NCI-H524 treated with DMSO at 0.1 percent for 48 hours (cell line): Measurements from ENCODE around the gene ADAMTS15.

ENCODE experiments used
- DNase-seq: peaks from one replicate; lab custom pipeline; 2025; lab: John Stamatoyannopoulos, UW

Gene ADAMTS15

DNA sequence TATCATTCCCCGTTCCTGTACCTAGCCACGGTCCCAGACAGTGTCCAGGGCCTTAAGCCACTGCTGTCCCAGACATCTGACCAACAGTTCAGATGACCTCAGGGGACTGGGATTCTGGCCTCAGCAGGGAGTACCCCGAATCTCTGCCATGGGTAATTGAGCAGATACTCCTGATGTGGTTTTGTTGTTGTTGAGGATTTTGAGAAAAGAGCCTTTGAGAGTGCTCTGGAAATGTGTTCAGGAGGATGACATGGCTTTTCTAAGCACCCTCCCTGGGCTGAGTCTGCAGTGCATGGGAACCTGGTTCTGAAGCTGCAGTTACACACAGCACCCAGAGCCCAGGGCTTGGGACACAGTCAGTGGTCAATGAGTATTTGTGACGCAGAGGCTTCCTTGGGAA lies 30.4 kb downstream of the ADAMTS15 start:
- DNase-seq = no peak

- DNase-seq = no peak
These were observed 31.7 kb downstream of the ADAMTS15 start for GRCh38 chr11:130480186-130480585.

DNA sequence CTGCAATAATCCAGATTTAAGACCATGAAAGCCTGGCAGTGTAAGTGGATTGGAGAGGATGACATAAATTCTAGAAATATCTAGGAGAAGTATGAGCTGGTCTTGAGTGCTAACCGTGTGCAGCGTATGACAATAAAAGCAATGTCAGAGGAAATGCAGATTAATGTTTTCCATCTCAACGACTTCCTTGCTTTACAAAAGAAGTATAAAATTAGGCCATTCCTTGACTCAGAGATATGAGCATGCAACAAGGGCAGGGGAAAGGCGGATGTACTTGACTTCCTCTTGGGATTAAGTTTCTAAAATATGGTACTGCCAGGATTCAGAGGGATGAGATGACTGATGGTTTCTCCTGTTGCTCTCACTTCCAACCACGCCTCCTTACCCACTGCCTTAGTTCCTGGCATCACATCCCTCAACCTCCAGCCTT lies 32.3 kb downstream of the ADAMTS15 start:
- DNase-seq = no peak

GRCh38 chr11:130483124-130483523 lies 34.7 kb downstream of the ADAMTS15 start:
- DNase-seq = no peak

DNA sequence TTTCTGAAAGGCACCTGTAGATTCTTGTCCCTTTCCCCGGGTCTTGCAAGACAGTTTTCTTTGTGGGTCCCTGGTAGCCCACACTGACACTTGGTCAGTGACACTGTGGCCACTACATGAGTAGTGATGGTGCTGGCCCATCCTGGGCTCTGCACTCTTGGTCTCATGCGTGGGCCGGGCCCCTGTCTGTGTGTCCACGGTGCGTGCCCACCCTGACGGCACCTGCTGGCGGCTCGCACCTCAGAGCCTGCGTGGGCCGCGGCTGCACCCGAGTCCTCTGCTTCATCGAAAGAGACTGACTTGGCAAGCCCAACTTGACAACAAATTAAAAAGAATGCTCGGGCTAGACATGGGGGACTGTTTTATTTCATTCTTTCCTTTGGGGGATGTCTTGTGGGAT lies 37.5 kb downstream of the ADAMTS15 start:
- no peak for DNase-seq

GRCh38 chr11:130486391-130486836 lies 38.0 kb downstream of the ADAMTS15 start:
- no peak for DNase-seq

DNA sequence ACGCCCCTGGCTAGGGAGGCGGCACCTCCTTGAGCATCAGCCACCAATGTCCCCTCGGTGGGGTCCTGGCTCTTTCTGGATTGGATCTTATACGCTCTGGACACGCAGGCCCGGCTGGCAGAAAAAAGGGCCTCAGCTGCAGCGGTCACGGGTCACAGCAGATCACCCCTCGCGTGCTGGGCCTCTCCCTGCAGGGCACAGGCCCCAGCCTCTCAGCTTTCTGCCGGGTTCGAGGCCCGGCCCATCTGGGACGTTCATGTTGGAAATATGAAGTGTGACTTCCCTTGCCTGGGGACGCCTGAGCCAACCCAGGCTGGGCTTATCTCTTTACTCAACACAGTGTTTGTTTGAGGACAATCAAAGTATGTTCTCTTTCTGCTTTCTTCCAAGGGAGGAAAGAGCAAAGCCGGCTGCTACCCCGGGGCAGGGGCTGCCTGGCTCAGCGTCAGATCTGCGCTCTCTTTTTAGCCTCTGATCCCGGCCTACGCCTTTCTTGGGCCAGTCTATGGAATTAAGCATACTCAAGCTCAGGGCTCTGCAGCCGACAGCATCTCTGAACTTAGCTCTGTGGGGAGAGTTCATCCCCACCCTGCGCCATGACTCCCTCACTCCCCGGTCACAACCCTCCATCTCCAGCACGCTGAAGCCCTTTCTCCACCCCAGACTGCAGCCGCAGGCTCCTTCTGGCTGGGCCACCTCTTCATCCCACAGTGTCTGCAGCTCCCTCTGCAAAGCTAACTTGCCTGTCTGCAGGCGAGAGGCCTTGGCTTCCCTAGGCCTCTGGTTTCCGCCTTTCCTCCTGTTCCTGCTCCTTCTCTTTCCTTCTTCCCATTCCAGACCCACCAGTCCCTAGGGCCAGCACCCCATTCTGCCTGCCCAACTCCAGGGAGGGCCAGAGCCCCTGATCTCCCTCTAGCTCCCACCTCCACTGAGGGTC lies 38.8 kb downstream of the ADAMTS15 start:
- no peak for DNase-seq

DNA sequence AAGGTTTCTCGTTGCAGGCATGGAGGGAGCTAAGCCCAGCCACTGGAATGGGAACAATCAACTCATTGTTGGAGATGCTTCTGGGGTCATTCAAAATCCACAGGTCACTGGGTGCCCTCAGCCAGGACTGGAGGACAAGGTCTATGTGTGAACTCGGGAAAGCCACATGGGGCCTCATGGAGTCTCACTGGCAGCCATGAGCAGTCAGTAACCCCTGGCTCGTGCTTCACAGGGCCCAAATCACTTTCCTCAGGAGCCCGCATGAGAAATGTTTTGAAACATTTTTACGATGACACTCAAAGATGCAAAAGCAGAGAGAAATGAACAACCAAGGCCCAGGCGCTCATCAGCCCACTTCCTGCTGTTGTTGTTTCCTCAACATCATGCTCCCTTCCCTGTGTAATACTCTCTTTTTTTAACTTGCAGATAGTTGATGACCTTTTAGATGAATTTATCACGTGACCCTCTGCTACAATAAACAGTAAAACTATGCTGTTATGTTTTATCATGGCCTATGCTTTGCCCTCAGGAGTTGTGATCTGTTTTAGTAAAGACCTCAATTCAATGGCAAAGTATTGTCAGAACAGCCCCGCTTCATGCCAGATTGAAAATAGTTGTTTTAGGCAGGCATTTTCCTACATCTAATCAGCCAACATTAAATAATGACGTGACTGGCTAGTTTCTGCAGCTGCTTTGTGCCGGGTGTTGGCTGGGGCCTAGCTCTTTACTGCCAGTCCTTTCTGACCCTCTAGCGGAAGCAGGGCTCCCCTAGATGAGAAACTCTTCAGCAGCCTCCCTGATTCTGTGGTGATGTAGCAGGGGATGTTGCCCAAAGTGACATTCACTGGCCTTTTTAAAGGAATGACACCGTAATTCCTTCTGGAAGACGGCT lies 39.7 kb downstream of the ADAMTS15 start:
- DNase-seq = no peak

GRCh38 chr11:130488848-130489584 lies 40.6 kb downstream of the ADAMTS15 start:
- no peak for DNase-seq

- DNase-seq = no peak
These were observed 41.3 kb downstream of the ADAMTS15 start for GRCh38 chr11:130489716-130490115.

GRCh38 chr11:130490682-130491449 lies 42.4 kb downstream of the ADAMTS15 start:
- DNase-seq = no peak

DNA sequence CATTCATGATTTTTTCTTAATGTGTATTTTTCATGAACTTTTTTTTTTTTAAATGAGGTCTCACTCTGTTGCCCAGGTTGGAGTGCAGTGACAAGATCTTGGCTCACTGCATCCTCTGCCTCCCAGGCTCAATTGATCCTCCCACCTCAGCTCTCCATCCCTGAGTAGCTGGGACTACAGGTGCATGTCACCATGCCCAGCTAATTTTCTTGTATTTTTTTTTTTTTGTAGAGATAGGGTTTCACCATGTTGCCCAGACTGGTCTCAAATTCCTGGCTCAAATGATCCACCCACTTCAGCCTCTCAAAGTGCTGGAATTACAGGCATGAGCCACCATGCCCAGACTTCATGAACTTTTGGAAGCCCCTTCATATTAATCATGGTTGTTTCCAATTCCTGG lies 49.7 kb downstream of the ADAMTS15 start:
- DNase-seq = no peak

DNA sequence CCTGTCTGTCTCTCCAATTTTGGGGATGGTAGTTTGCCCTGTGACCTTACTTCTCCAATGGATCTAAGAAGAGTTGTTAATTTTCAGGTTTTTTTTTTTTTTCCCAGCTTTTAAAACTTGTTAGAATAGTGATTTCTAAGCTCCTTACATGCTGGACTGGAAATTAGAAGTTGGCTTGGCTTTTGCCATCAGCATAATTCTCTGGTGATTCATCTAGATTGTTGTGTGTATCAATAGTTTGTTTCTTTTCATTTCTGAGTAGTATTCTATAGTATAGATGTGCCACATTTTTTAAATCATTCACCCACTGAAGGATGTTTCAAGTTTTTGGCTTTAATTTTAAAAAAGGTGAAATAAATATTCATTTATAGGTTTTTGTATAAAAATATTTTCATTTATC lies 51.4 kb downstream of the ADAMTS15 start:
- DNase-seq = no peak

- no peak for DNase-seq
These were observed 55.9 kb downstream of the ADAMTS15 start for GRCh38 chr11:130504317-130504716.

DNA sequence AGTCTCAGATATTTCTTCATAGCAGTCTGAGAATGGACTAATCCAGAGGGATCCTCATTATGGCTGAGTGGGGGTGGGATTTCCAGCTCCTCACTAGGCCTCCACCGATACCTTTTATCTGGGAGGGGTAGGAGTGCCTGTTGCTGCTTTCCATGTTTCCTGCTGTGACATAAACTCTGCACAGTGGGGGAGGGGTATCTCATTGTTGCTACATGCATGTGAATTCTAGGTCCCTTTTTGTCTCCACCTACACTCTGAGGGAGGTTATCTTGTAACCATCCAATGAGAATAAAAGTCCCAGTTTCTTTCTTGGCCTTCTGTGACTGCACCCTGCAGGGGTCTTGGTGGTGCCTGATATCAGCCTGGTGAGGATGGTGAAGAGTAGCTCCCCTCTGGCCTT lies 60.5 kb downstream of the ADAMTS15 start:
- no peak for DNase-seq

GRCh38 chr11:130509942-130510341 lies 61.5 kb downstream of the ADAMTS15 start:
- no peak for DNase-seq

DNA sequence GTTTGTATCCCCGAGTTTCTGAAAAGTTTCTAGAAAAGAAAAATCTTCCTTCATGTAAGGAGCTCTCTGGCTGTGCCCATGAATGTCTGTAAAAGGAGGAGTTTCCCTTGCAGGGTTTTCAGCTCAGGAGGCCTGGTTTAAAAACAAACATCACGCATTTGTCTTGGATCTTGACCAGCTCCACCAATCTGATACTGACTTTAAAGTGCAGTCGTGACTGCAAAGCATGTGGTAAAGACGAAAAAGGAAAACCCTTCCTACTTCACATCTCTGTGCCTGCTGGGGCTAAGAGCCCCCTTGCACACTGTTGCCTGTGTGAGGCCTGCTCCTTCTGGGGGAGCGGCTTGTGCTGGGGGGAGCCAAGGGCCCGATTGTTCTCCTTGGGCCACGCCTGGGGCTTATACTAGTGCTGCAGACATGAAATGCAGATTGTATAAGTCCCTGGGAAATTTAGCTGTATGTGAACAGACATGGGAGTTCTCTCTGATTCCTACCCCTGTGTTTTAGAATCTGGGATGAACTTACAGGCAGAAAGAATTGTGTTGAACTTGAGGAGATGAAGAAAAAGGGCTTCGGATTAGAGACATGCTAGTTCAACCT lies 62.1 kb downstream of the ADAMTS15 start:
- no peak for DNase-seq

DNA sequence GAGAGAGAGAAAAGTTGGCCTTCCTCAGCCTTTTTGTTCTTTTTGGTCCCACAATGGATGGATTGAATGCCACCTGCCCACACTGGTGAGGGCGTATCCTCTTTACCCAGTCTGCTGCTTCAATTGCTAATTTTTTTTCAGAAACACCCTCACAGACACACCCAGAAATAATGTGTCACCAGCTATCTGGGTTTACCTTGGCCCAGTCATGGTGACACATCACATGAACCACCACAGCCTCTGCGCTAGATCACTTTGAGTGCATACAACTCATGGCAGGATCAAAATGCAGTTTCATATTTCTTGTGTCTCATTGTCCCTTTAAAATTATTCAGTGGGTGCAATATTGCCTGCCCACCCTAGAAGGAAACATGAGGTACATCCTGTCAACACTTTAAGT lies 63.3 kb downstream of the ADAMTS15 start:
- DNase-seq = no peak

DNA sequence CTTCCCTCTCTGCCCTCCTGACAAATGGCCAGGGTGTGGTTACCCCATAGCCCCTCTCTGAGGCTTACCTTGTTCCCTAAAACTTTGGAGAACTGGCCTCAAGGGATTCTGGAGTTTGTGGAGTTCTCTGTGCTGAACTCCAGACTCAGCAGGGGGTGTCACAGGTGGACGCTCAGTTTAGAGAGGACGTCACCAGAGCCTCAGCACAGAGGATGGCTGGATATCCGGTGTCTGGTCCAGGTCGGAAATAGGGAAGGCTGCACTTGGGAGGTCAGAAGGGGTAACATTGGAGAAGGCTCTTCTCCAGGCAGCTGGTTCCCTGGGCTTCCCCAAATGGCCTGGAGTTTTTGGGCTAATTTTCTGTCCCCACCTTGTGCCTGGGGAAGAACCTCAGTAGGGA lies 64.2 kb downstream of the ADAMTS15 start:
- no peak for DNase-seq

DNA sequence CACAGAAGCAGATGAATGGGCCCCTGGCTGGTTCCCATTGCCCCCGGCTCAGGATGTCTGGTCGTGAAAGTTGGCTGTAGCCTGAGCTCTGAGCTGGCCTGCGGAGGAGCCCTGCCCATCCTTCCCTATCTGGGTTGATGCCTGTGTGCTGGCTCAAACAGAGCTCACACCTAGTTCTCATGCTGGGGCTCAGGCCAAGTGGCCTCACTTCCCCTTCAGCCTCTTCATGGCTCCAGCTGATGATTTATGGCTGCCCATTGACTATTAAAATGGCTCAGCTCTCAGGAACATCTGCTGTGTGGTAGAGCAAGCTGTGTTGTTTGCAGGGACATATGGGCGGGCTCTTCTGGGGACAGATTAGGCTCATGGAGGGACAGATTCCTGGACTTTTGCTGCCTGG lies 64.7 kb downstream of the ADAMTS15 start:
- peak; percentile 93 for DNase-seq

DNA sequence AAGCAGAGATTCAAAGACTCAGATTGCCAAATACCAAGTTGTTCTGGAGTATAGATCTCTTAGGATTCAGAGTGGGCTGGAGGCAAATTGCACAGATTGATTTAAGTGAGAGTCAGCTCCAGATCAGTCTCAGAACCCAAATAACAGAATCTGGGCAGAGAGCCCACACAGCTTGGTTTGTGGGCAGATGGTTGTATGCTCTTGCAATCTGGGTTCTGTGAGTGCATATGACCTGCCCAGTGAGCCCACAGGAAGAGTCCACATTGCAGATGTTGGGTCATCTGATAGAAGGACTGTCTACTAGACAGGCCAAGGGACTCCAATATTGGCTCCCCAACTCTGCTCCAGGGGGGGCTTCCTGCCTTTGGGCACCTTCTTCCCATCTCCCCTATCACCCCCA lies 65.9 kb downstream of the ADAMTS15 start:
- DNase-seq = no peak
